ENCODE data around the gene SYP. TPM values are rescaled to one million over a fixed set of nuclear protein-coding genes. Genes with fewer than 3 reads are reported as not detected.
A peak's percentile ranks its signal among the peaks of the same experiment; 100 is the strongest.

Gene SYP
- total RNA-seq, 2 experiments from 2014 or later, result 0.17 to 0.69 TPM

DNA sequence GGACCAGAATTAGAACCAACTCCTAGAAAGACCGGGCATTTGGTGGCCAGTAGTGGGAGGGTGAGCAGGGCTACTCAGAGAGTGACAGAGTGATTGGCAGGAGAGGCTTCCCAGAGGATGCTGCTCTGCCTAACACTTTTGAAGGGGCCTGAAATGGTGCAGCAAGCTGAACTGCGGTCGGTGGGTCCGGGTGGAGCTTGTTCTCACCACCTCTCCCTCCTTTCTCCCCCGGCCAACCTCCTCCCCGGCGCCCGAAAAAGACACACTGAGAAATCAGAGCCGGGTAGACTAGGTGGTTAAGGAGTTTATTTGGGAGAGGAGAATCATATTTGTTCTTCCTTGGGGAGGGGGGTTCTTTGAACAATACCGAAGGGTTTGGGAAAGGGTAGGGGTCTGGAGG, 12.5 kb downstream of the SYP start:
- DNase-seq (no peak), ATAC-seq (ENCODE audit: poor library complexity) (no peak)
- H3K9me3 ChIP-seq (ENCODE audit: control insufficient read depth in 1 of 2, insufficient read depth in 1 of 2, low read length in 2 of 2), result no peaks in the 10 kb centered on the region
- H3K36me3 ChIP-seq (ENCODE audit: insufficient read depth, low read length), result peaks cover 7% of the 10 kb centered on the region
- Mint-ChIP-seq H3K4me1 (ENCODE audit: low read depth) (peaks cover 25% of the 10 kb centered on the region), H3K27me3 (no peaks in the 10 kb centered on the region), H3K4me3 (no peak overlapping the region), H3K36me3 (ENCODE audit: low read depth) (peaks cover 2% of the 10 kb centered on the region), H3K9me3 (no peaks in the 10 kb centered on the region), H3K27ac (no peak overlapping the region)
- no peak overlapping the region for H3K4me3 ChIP-seq (ENCODE audit: low read length)
- no peak overlapping the region for H3K27ac ChIP-seq (ENCODE audit: low read depth in 1 of 2, low read length in 2 of 2)
- H3K4me1 ChIP-seq (ENCODE audit: insufficient read depth, low read length), result peaks cover 32% of the 10 kb centered on the region
- no peaks in the 10 kb centered on the region for H3K27me3 ChIP-seq (ENCODE audit: control insufficient read depth in 1 of 2, insufficient read depth in 2 of 2, low read length in 2 of 2)
- intact Hi-C loops (cut with DNase I, micrococcal nuclease), result no loop called here
- TF ChIP-seq CTCF (IDR thresholded peaks at IDR 0.05), result no peak
- POLR2A ChIA-PET, result no interaction called here
- CTCF ChIA-PET, result no interaction called here

DNA sequence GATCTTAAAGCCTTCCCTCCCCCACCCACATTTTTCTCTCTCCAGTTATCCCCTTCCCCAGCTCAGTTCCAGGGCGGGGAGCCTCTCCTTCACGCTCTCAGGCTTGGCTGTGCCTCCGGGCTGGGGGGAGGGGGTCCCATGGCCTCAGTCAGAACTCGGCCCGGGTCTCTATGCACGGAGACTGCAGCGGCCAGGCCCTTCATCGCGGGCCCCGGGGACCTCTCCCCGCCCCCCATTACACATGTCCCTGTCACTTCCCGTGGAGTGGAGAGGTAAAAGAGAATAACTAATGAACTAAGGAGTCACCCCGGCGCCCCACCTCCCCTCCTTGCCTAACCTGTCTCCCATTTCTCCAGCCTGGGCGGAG, 13.0 kb downstream of the SYP start:
- DNase-seq (no peak), ATAC-seq (ENCODE audit: poor library complexity) (no peak)
- Histone ChIP-seq H3K4me3 (ENCODE audit: low read length) (no peak overlapping the region), H3K27me3 (ENCODE audit: control insufficient read depth in 1 of 2, insufficient read depth in 2 of 2, low read length in 2 of 2) (no peaks in the 10 kb centered on the region), H3K4me1 (ENCODE audit: insufficient read depth, low read length) (peaks cover 32% of the 10 kb centered on the region), H3K27ac (ENCODE audit: low read depth in 1 of 2, low read length in 2 of 2) (no peak overlapping the region), H3K36me3 (ENCODE audit: insufficient read depth, low read length) (peaks cover 7% of the 10 kb centered on the region), H3K9me3 (ENCODE audit: control insufficient read depth in 1 of 2, insufficient read depth in 1 of 2, low read length in 2 of 2) (no peaks in the 10 kb centered on the region)
- no peak for TF ChIP-seq CTCF (IDR thresholded peaks at IDR 0.05)
- no peak overlapping the region for H3K27ac Mint-ChIP-seq
- no peaks in the 10 kb centered on the region for H3K27me3 Mint-ChIP-seq
- no peaks in the 10 kb centered on the region for H3K9me3 Mint-ChIP-seq
- H3K4me1 Mint-ChIP-seq (ENCODE audit: low read depth), result peaks cover 23% of the 10 kb centered on the region
- ChIA-PET CTCF (no interaction called here), POLR2A (no interaction called here)
- peak overlapping the region; percentile 67 for H3K4me3 Mint-ChIP-seq
- peaks cover 7% of the 10 kb centered on the region for H3K36me3 Mint-ChIP-seq (ENCODE audit: low read depth)
- intact Hi-C loops (cut with DNase I, micrococcal nuclease), result no loop called here

- CTCF ChIA-PET, result no interaction called here
- H3K4me3 ChIP-seq (ENCODE audit: low read length), result peak within 1 kb of the TSS; percentile 65
Measured at GRCh38 chrX:49186125-49187027, 13.6 kb downstream of the SYP start, which contains the start of gene PRICKLE3. Gene PRICKLE3 (minus strand): TSS chrX:49186373. CDS start chrX:49186297, 76 bp downstream.

More at GRCh38 chrX:49186125-49187027, 13.6 kb downstream of the SYP start, which contains the start of gene PRICKLE3:
- no peaks in the 10 kb centered on the region for H3K9me3 Mint-ChIP-seq
- H3K4me3 Mint-ChIP-seq, result peak within 1 kb of the TSS; percentile 86
- peak within 1 kb of the TSS in 1 of 2 donors; percentile 29 for H3K27ac ChIP-seq (ENCODE audit: low read depth in 1 of 2, low read length in 2 of 2)
- H3K27me3 ChIP-seq (ENCODE audit: control insufficient read depth in 1 of 2, insufficient read depth in 2 of 2, low read length in 2 of 2), result no peaks in the 10 kb centered on the region
- peaks cover 23% of the 10 kb centered on the region for H3K4me1 Mint-ChIP-seq (ENCODE audit: low read depth)
- no peaks in the 10 kb centered on the region for H3K27me3 Mint-ChIP-seq
- ATAC-seq (ENCODE audit: poor library complexity) (peak; percentile 10), DNase-seq (peak; percentile 37 to 85 (median 67))
- TF ChIP-seq CTCF (IDR thresholded peaks at IDR 0.05), result peak; percentile 31
- H3K9me3 ChIP-seq (ENCODE audit: control insufficient read depth in 1 of 2, insufficient read depth in 1 of 2, low read length in 2 of 2), result no peaks in the 10 kb centered on the region
- peak within 1 kb of the TSS; percentile 69 for H3K27ac Mint-ChIP-seq
- POLR2A ChIA-PET, result no interaction called here
- intact Hi-C loops (cut with DNase I, micrococcal nuclease), result no loop called here
- peaks cover 28% of the 10 kb centered on the region for H3K4me1 ChIP-seq (ENCODE audit: insufficient read depth, low read length)
- H3K36me3 Mint-ChIP-seq (ENCODE audit: low read depth), result peaks cover 8% of the 10 kb centered on the region
- H3K36me3 ChIP-seq (ENCODE audit: insufficient read depth, low read length), result peaks cover 7% of the 10 kb centered on the region

Measured in CD4-positive, alpha-beta T cell (primary cell).